Measurements from ENCODE around the gene PRR29.

- no peak for TF ChIP-seq CTCF (IDR thresholded peaks at IDR 0.05; ENCODE audit: low read depth, low read length, missing input control)
- no peak for TF ChIP-seq HNF4A (conservative IDR thresholded peaks at IDR 0.05)
- no peak for TF ChIP-seq EGR1 (IDR thresholded peaks at IDR 0.05; ENCODE audit: low read depth in 2 of 2)
Measured at GRCh38 chr17:63993368-63993985, 4.7 kb upstream of the PRR29 start.
